GM20000 (cell line): ENCODE results near the gene HGFAC.

Experiments
- DNase-seq: peaks from one replicate; pipeline ENCODE4 v3.0.0; 2012; ENCODE audit warnings: low spot score
- CTCF ChIP-seq: IDR thresholded peaks from 2 replicates; pipeline ENCODE4 v1.5.1; 2012; ENCODE audit warnings: mild to moderate bottlenecking, control low read depth; ENCODE audit errors: extremely low read depth, missing control alignments

Gene HGFAC

GRCh38 chr4:3465698-3466671 lies 24.2 kb downstream of the HGFAC start:
- no peak for DNase-seq
- TF ChIP-seq CTCF, result no peak

- TF ChIP-seq CTCF, result no peak
- DNase-seq, result no peak
Observed at GRCh38 chr4:3466691-3467600, 25.2 kb downstream of the HGFAC start.

- TF ChIP-seq CTCF, result no peak
- DNase-seq, result no peak
Observed at GRCh38 chr4:3467601-3468031, 25.8 kb downstream of the HGFAC start.

- DNase-seq, result no peak
- no peak for TF ChIP-seq CTCF
Observed at GRCh38 chr4:3468154-3468553, 26.4 kb downstream of the HGFAC start.

GRCh38 chr4:3468804-3469203 lies 27.0 kb downstream of the HGFAC start:
- no peak for TF ChIP-seq CTCF
- no peak for DNase-seq

GRCh38 chr4:3469386-3470243 lies 27.8 kb downstream of the HGFAC start:
- TF ChIP-seq CTCF, result no peak
- no peak for DNase-seq
